IMR-90 (cell line): ENCODE data around the gene OR51B2. TPM values are rescaled to one million over a fixed set of nuclear protein-coding genes. Genes with fewer than 3 reads are reported as not detected.
"Not testable (repeated sequence)": the region's sequence is repeated elsewhere in the genome, so short reads cannot be mapped to it uniquely, and the experiment has no call there.

Experiments used
- ATAC-seq: fragments of 200-7000 bp; cut with Tn5 transposase; 2 replicates; pipeline ENCODE4 v1.9.1; 2020; ENCODE audit warnings: low read depth, mild to moderate bottlenecking, moderate library complexity
- BruUV-seq: library from RNA; stranded (reverse); fragments of 400-500 nt; replicated peaks from 2 replicates; lab custom pipeline; 2021; lab: Mats Ljungman, UMichigan
- CTCF ChIA-PET: fragments of 300-600 bp; formaldehyde crosslinking; extraction: SDS; loops from one replicate; lab custom pipeline; 2021; ENCODE audit warnings: antibody characterized with exemption; lab: Yijun Ruan, JAX
- POLR2A ChIA-PET: fragments of 300-600 bp; sonication (Branson Sonifier 250); formaldehyde crosslinking; loops from one replicate; lab custom pipeline; 2022; ENCODE audit warnings: antibody characterized with exemption; ENCODE audit not compliant: unreplicated experiment; lab: Charles Lee
- DNase-seq: peaks from one replicate; pipeline ENCODE4 v3.0.0; 2013
- H2AFZ ChIP-seq: replicated peaks from 2 replicates; pipeline ENCODE3; 2013; ENCODE audit warnings: low read length, mild to moderate bottlenecking; ENCODE audit not compliant: poor library complexity
- H2AK5ac ChIP-seq: 2 replicates; pipeline ENCODE4 v1.6.1; 2013; ENCODE audit warnings: low read depth, low read length, inconsistent platforms
- H2AK9ac ChIP-seq: replicated peaks from 2 replicates; pipeline ENCODE3; 2013; ENCODE audit warnings: mild to moderate bottlenecking, low read depth, low read length, moderate library complexity; ENCODE audit not compliant: poor library complexity
- H2BK120ac ChIP-seq: 2 replicates; pipeline ENCODE4 v1.6.1; 2013; ENCODE audit warnings: low read depth, low read length, inconsistent platforms
- H2BK15ac ChIP-seq: 3 replicates; pipeline ENCODE4 v1.6.1; 2013; ENCODE audit warnings: low read depth, low read length, inconsistent platforms
- H2BK20ac ChIP-seq: 2 replicates; pipeline ENCODE4 v1.6.1; 2013; ENCODE audit warnings: low read depth, mild to moderate bottlenecking, inconsistent platforms, low read length, moderate library complexity
- H2BK5ac ChIP-seq: 2 replicates; pipeline ENCODE4 v1.6.1; 2013; ENCODE audit warnings: mild to moderate bottlenecking, low read depth, low read length, inconsistent platforms; ENCODE audit not compliant: poor library complexity, severe bottlenecking
- H3K14ac ChIP-seq: replicated peaks from 2 replicates; pipeline ENCODE4 v1.6.1; 2013; ENCODE audit warnings: low read depth, low read length, inconsistent platforms
- H3K18ac ChIP-seq: 2 replicates; pipeline ENCODE4 v1.6.1; 2013; ENCODE audit warnings: low read depth, low read length, control low read depth
- H3K23ac ChIP-seq: 2 replicates; pipeline ENCODE4 v1.6.1; 2013; ENCODE audit warnings: low read depth, low read length, inconsistent platforms
- H3K27ac ChIP-seq: 2 replicates; pipeline ENCODE4 v1.5.1; 2013; ENCODE audit warnings: mild to moderate bottlenecking, control low read depth, low read length; ENCODE audit not compliant: insufficient read depth
- H3K27me3 ChIP-seq: 2 replicates; pipeline ENCODE4 v1.6.1; 2013; ENCODE audit warnings: low read length; ENCODE audit not compliant: control insufficient read depth, insufficient read depth
- H3K36me3 ChIP-seq: 2 replicates; pipeline ENCODE4 v1.6.1; 2013; ENCODE audit warnings: low read length, mixed read lengths; ENCODE audit not compliant: control insufficient read depth, insufficient read depth
- H3K4ac ChIP-seq: 2 replicates; pipeline ENCODE4 v1.6.1; 2013; ENCODE audit warnings: low read depth, low read length, inconsistent platforms
- H3K4me1 ChIP-seq: 2 replicates; pipeline ENCODE4 v1.6.1; 2013; ENCODE audit warnings: low read length, mixed read lengths; ENCODE audit not compliant: control insufficient read depth, insufficient read depth
- H3K4me2 ChIP-seq: 2 replicates; pipeline ENCODE4 v1.6.1; 2013; ENCODE audit warnings: low read depth, mild to moderate bottlenecking, control low read depth, low read length, moderate library complexity
- H3K4me3 ChIP-seq: 2 replicates; pipeline ENCODE4 v1.5.1; 2013; ENCODE audit warnings: low read depth, mild to moderate bottlenecking, control low read depth, low read length, moderate library complexity; ENCODE audit not compliant: insufficient read depth
- H3K56ac ChIP-seq: 2 replicates; pipeline ENCODE4 v1.6.1; 2013; ENCODE audit warnings: low read length, inconsistent platforms; ENCODE audit not compliant: insufficient read depth; ENCODE audit errors: extremely low read depth
- H3K79me1 ChIP-seq, 2 experiments: 2 replicates each; pipeline ENCODE4 v1.6.1; 2013; ENCODE audit warnings: low read length in 2 of 2, inconsistent platforms in 1 of 2, low read depth in 1 of 2
- H3K9ac ChIP-seq: 2 replicates; pipeline ENCODE4 v1.6.1; 2013; ENCODE audit warnings: low read depth, low read length, control low read depth
- H3K9me1 ChIP-seq: 2 replicates; pipeline ENCODE4 v1.6.1; 2013; ENCODE audit warnings: low read length, inconsistent platforms; ENCODE audit not compliant: insufficient read depth
- H3K9me3 ChIP-seq: 2 replicates; pipeline ENCODE4 v1.6.1; 2013; ENCODE audit warnings: low read length; ENCODE audit not compliant: control insufficient read depth, insufficient read depth
- H4K20me1 ChIP-seq: 2 replicates; pipeline ENCODE4 v1.6.1; 2013; ENCODE audit warnings: low read length, inconsistent platforms; ENCODE audit not compliant: insufficient read depth
- H4K5ac ChIP-seq: 2 replicates; pipeline ENCODE4 v1.6.1; 2013; ENCODE audit warnings: mild to moderate bottlenecking, low read depth, low read length, control low read depth
- H4K8ac ChIP-seq, 2 experiments: 2 replicates each; pipeline ENCODE4 v1.6.1; 2013; ENCODE audit warnings: low read depth in 2 of 2, low read length in 2 of 2, control low read depth in 1 of 2, inconsistent platforms in 1 of 2
- H4K91ac ChIP-seq: 2 replicates; pipeline ENCODE4 v1.6.1; 2013; ENCODE audit warnings: low read depth, low read length, inconsistent platforms; ENCODE audit not compliant: insufficient read depth
- MXI1 ChIP-seq: IDR thresholded peaks from 2 replicates; pipeline ENCODE4 v1.6.1; 2012; ENCODE audit warnings: low read depth, mild to moderate bottlenecking, low read length, moderate library complexity, borderline replicate concordance
- WGBS, 2 experiments: methylation state at CpG; one replicate each; pipeline versions ENCODE4 v1.1.5 to v1.1.7; 2013; ENCODE audit warnings: missing lambda C conversion rate in 2 of 2; ENCODE audit not compliant: insufficient read length in 1 of 2; ENCODE audit errors: extremely low coverage in 2 of 2; 5-methylcytosine and 5-hydroxymethylcytosine counted together
- dilution Hi-C: fragments of 300-500 bp; cut with HindIII; formaldehyde crosslinking; loops from one replicate; pipeline ENCODE4 v1.14.3; 2018; ENCODE audit warnings: low sequenced_read_pairs; ENCODE audit not compliant: unreplicated experiment
- in situ Hi-C: fragments of 300-500 bp; cut with MboI; formaldehyde crosslinking; loops from 3 replicates; pipeline ENCODE4 v1.14.3; 2019; ENCODE audit warnings: low sequenced_read_pairs, inconsistent platforms, mixed read lengths
- intact Hi-C: fragments of 100-400 bp; cut with micrococcal nuclease; formaldehyde crosslinking; loops from 2 replicates; pipeline ENCODE4 v1.10.0; 2022
- polyA plus RNA-seq, 3 experiments: library from polyadenylated mRNA; depleted of rRNA; stranded (reverse); fragments of >200 nt; gene quantifications; 2 replicates each; pipeline ENCODE4 v1.2.3, GENCODE V29; 2012; ENCODE audit warnings: low replicate concordance in 1 of 3
- total RNA-seq: library from RNA; depleted of rRNA; stranded (reverse); fragments of >200 nt; gene quantifications from 2 replicates; pipeline ENCODE4 v1.2.3, GENCODE V29; 2012

Gene OR51B2
- total and polyA plus RNA-seq, 2 of the 4 experiments (the other 2 are of a cell fraction) = not detected

- TF ChIP-seq MXI1 = no peak
Observed at GRCh38 chr11:5297721-5298323, 26.3 kb downstream of the OR51B2 start (continued).

- H3K23ac ChIP-seq, H3K36me3 ChIP-seq, H3K18ac ChIP-seq, H3K4ac ChIP-seq, in situ Hi-C loops, H3K14ac ChIP-seq, H3K4me3 ChIP-seq, dilution Hi-C loops, H3K79me1 ChIP-seq, H3K4me1 ChIP-seq, H2AK9ac ChIP-seq, H3K9me3 ChIP-seq, H2AK5ac ChIP-seq, H3K27me3 ChIP-seq, H4K20me1 ChIP-seq, H3K56ac ChIP-seq, H3K27ac ChIP-seq, H3K9ac ChIP-seq, H2BK15ac ChIP-seq, BruUV-seq, H2BK20ac ChIP-seq, CTCF ChIA-PET, H2AFZ ChIP-seq, intact Hi-C loops, H4K5ac ChIP-seq, H3K4me2 ChIP-seq, ATAC-seq, POLR2A ChIA-PET, H3K9me1 ChIP-seq, DNase-seq: not testable (repeated sequence)
- H4K8ac ChIP-seq = peak overlapping the region in 1 of 2 experiments; percentile 92; a peak in 2 of 4 replicates
- H2BK120ac ChIP-seq = peak overlapping the region; percentile 57; the same call in 1 of the 2 replicates
- peak overlapping the region; percentile 45 for H2BK5ac ChIP-seq
- H4K91ac ChIP-seq = peak overlapping the region; percentile 49
- 95% methylated on average over 12 of the region's 41 CpGs; no CpG with 5 or more reads in 1 of the 2 experiments for WGBS, 2 experiments
Observed at GRCh38 chr11:5294342-5294995, 29.6 kb downstream of the OR51B2 start.
